IPS-20b (cell line): ENCODE measurements around the gene CACNB4.
A peak's percentile ranks its signal among the peaks of the same experiment; 100 is the strongest.

ENCODE experiments used
- H3K27ac ChIP-seq: one replicate; pipeline ENCODE4 v1.5.1; 2013; ENCODE audit warnings: low read length
- H3K27me3 ChIP-seq: 2 replicates; pipeline ENCODE4 v1.6.1; 2013; ENCODE audit warnings: mild to moderate bottlenecking, low read length, inconsistent platforms; ENCODE audit not compliant: insufficient read depth
- H3K36me3 ChIP-seq: 2 replicates; pipeline ENCODE4 v1.6.1; 2013; ENCODE audit warnings: low read depth, mild to moderate bottlenecking, inconsistent platforms, low read length, moderate library complexity; ENCODE audit not compliant: insufficient read depth
- H3K4me1 ChIP-seq: 2 replicates; pipeline ENCODE4 v1.6.1; 2013; ENCODE audit warnings: mild to moderate bottlenecking, control low read depth, inconsistent platforms, low read length, moderate library complexity; ENCODE audit not compliant: insufficient read depth
- H3K4me3 ChIP-seq: 2 replicates; pipeline ENCODE4 v1.5.1; 2013; ENCODE audit warnings: mild to moderate bottlenecking, low read length, inconsistent platforms
- H3K9ac ChIP-seq: 2 replicates; pipeline ENCODE4 v1.6.1; 2013; ENCODE audit warnings: low read depth, mild to moderate bottlenecking, inconsistent platforms, low read length, moderate library complexity
- H3K9me3 ChIP-seq: 2 replicates; pipeline ENCODE4 v1.6.1; 2013; ENCODE audit warnings: mild to moderate bottlenecking, low read depth, low read length, inconsistent platforms; ENCODE audit not compliant: insufficient read depth

CACNB4 gene

DNA sequence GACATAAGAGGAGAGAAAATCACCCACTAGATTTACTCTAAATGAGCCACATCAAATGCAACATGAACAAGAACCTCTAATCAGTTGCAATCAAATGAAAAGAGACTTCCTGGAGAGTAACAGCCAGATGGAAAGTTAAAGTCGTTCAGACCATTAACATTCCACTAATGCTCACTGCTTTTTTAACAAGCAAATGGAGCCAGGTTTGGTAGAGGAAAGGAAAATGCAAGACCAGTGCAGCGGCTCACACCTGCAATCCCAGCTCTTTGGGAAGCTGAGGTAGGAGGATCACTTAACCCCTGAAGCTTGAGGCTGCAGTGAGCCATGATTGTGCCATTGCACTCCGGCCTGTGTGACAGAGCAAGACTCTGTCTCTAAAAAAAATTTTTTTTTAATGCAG is 48.5 kb downstream of the CACNB4 start:
- Histone ChIP-seq H3K9me3 (no peaks in the 10 kb centered on the region), H3K4me1 (peaks cover 14% of the 10 kb centered on the region), H3K27me3 (no peaks in the 10 kb centered on the region; the same call in 1 of the 2 replicates), H3K27ac (no peak overlapping the region), H3K36me3 (no peaks in the 10 kb centered on the region), H3K4me3 (peak overlapping the region; percentile 11; the same call in 1 of the 2 replicates), H3K9ac (no peak overlapping the region)

DNA sequence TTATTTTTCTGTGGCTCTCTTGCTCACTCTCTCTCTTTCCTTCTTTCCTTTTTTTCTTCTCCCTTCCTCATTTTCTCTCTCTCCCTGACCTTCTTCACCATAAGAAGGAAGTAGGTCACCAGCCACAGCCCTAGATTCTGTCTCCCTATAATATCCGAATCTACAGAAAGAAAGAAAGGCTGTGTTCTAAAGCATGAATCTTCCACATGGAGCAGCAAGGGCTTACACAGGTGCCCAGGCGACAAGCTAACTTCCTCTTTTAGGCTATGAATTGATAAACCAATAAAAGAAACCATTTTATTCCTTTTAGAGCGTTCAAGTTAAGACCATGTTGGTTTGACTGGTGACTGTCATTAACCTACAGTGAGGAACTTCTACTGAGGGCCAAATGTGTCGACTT is 49.3 kb downstream of the CACNB4 start:
- Histone ChIP-seq H3K27ac (no peak overlapping the region), H3K4me3 (peak overlapping the region; percentile 2; the same call in 1 of the 2 replicates), H3K9me3 (no peaks in the 10 kb centered on the region), H3K4me1 (peaks cover 14% of the 10 kb centered on the region), H3K36me3 (no peaks in the 10 kb centered on the region), H3K9ac (no peak overlapping the region), H3K27me3 (no peaks in the 10 kb centered on the region; the same call in 1 of the 2 replicates)

DNA sequence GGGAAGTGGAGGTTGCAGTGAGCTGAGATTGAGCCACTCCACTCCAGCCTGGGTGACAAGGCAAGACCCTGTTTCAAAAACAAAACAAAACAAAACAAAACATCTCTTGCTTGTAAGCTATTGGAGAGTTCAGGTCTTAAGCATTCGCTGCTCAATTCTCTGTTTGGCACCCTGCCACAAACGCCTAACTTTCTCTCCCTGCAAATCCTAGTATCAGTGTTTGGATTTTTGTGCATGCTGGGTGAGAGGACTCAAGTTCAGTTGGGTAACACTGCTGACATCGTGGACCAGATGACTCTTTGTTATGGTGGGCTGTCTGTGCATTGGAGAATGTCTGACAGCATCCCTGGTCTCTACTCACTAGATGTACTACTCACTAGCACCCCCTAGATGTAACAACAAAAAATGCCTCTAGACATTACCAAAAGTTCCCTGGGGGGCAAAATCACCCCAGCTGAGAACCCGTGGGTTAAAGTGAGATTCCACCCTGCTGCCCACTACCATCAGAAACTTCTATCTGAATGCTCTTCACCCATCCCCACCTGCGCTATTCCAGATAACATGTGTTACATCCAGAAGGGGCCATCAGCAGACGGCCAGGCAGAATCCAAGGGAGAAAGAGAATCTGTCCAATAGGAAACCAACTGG is 50.9 kb downstream of the CACNB4 start:
- Histone ChIP-seq H3K27me3 (no peaks in the 10 kb centered on the region; the same call in 1 of the 2 replicates), H3K9ac (no peak overlapping the region), H3K36me3 (no peaks in the 10 kb centered on the region), H3K4me3 (no peak overlapping the region), H3K27ac (no peak overlapping the region), H3K9me3 (no peaks in the 10 kb centered on the region), H3K4me1 (peaks cover 15% of the 10 kb centered on the region)

- peaks cover 18% of the 10 kb centered on the region for H3K4me1 ChIP-seq
- no peak overlapping the region for H3K27ac ChIP-seq
- no peaks in the 10 kb centered on the region for H3K9me3 ChIP-seq
- no peaks in the 10 kb centered on the region for H3K36me3 ChIP-seq
- no peaks in the 10 kb centered on the region; the same call in 1 of the 2 replicates for H3K27me3 ChIP-seq
- H3K4me3 ChIP-seq = no peak overlapping the region
- no peak overlapping the region for H3K9ac ChIP-seq
Measured at GRCh38 chr2:152046940-152047339, 51.9 kb downstream of the CACNB4 start.

DNA sequence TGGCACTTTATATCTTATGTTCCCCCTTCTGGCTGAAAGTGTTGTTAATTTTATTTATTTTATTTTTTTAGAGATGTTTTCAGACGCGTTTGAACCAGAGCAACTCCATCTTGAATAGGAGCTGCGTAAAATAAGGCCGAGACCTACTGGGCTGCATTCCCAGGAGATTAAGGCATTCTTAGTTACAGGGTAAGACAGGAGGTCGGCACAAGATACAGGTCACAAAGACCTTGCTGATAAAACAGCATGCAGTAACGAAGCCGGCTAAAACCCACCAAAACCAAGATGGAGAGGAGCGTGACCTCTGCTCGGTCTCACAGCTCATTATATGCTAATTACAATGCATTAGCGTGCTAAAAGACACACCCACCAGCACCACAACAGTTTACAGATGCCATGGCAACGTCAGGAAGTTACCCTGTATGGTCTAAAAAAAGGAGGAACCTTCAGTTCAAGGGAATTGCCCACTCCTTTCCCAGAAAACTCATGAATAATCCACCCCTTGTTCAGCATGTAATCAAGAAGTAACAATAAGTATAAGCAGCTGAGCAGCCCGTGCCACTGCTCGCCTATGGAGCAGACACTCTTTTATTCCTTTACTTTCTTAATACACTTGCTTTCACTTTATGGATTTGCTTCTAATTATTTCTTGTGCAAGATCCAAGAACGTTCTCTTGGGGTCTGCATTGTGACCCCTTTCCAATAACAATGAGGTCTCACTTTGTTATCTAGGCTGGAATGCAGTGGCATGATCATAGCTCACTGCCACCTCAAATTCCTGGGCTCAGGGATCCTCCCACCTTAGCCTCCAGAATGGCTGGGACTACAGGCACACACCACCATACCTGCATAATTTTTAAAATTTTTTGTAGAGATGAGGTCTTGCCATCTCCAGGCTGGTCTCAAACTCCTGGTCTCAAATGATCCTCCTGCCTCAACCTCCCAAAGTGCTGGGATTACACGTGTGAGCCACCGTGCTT is 55.9 kb downstream of the CACNB4 start:
- H3K27ac ChIP-seq = no peak overlapping the region
- H3K27me3 ChIP-seq = no peaks in the 10 kb centered on the region
- no peak overlapping the region for H3K9ac ChIP-seq
- no peaks in the 10 kb centered on the region for H3K9me3 ChIP-seq
- H3K36me3 ChIP-seq = no peaks in the 10 kb centered on the region
- no peak overlapping the region for H3K4me3 ChIP-seq
- H3K4me1 ChIP-seq = peaks cover 10% of the 10 kb centered on the region; the same call in 1 of the 2 replicates

- Histone ChIP-seq H3K4me3 (no peak overlapping the region), H3K9me3 (no peaks in the 10 kb centered on the region), H3K27me3 (peaks cover 27% of the 10 kb centered on the region; the same call in 1 of the 2 replicates), H3K27ac (no peak overlapping the region), H3K4me1 (peaks cover 29% of the 10 kb centered on the region), H3K9ac (no peak overlapping the region), H3K36me3 (no peaks in the 10 kb centered on the region)
Measured at GRCh38 chr2:152038441-152038958, 60.3 kb downstream of the CACNB4 start.

- Histone ChIP-seq H3K27me3 (peaks cover 33% of the 10 kb centered on the region; the same call in 1 of the 2 replicates), H3K4me3 (no peak overlapping the region), H3K27ac (no peak overlapping the region), H3K9ac (no peak overlapping the region), H3K36me3 (no peaks in the 10 kb centered on the region), H3K9me3 (no peaks in the 10 kb centered on the region), H3K4me1 (peaks cover 33% of the 10 kb centered on the region)
Measured at GRCh38 chr2:152037743-152038435, 61.0 kb downstream of the CACNB4 start.

- Histone ChIP-seq H3K27ac (no peak overlapping the region), H3K27me3 (peaks cover 43% of the 10 kb centered on the region; the same call in 1 of the 2 replicates), H3K9me3 (no peaks in the 10 kb centered on the region), H3K4me3 (no peak overlapping the region), H3K4me1 (peaks cover 34% of the 10 kb centered on the region), H3K36me3 (no peaks in the 10 kb centered on the region), H3K9ac (no peak overlapping the region)
Measured at GRCh38 chr2:152036611-152037469, 62.0 kb downstream of the CACNB4 start.

DNA sequence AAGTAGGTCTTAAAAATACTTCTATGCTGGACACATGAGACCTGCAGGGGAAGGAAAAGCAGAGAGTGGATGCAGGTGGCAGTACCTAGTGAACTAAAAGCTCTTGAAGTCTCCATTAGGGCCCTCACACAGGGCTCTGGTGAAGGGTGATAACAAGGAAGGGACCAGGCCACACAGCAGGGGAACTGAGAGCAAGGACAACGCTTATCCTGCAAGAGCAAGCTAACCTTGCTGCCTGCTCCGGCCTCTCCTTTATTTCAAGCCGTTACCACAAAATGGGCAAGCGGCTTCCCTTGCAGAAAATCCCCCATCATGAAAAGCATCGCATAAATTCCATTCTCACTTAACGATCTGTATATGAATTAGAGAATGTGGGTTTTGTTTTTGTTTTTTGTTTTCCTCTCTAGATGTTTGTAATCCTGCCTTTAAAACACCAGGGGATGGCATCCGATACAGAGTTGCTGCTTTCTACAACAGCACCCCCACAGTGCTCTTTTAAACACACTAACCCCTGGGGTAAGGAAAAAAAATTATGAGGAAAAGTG is 64.5 kb downstream of the CACNB4 start:
- H3K9me3 ChIP-seq = no peaks in the 10 kb centered on the region
- H3K36me3 ChIP-seq = no peaks in the 10 kb centered on the region
- peaks cover 52% of the 10 kb centered on the region; the same call in 1 of the 2 replicates for H3K27me3 ChIP-seq
- H3K9ac ChIP-seq = no peak overlapping the region
- H3K4me3 ChIP-seq = peak overlapping the region; percentile 23; the same call in 1 of the 2 replicates
- peaks cover 34% of the 10 kb centered on the region for H3K4me1 ChIP-seq
- H3K27ac ChIP-seq = no peak overlapping the region

GRCh38 chr2:152033011-152033925 is 65.6 kb downstream of the CACNB4 start:
- peaks cover 31% of the 10 kb centered on the region for H3K4me1 ChIP-seq
- H3K9me3 ChIP-seq = no peaks in the 10 kb centered on the region
- peak overlapping the region; percentile 23; the same call in 1 of the 2 replicates for H3K4me3 ChIP-seq
- H3K27me3 ChIP-seq = peaks cover 52% of the 10 kb centered on the region; the same call in 1 of the 2 replicates
- no peak overlapping the region for H3K9ac ChIP-seq
- H3K36me3 ChIP-seq = no peaks in the 10 kb centered on the region
- H3K27ac ChIP-seq = no peak overlapping the region
